Rectal smooth muscle tissue (tissue), 1 donor: ENCODE measurements around the gene KLK2.

Source experiments
- H3K27ac ChIP-seq: one replicate; pipeline ENCODE4 v1.7.0; 2013; ENCODE audit warnings: low read depth, low read length, inconsistent platforms
- H3K27me3 ChIP-seq: one replicate; pipeline ENCODE4 v1.7.0; 2013; ENCODE audit warnings: low read length; ENCODE audit not compliant: control insufficient read depth, insufficient read depth
- H3K36me3 ChIP-seq: one replicate; pipeline ENCODE4 v1.7.0; 2013; ENCODE audit warnings: low read length; ENCODE audit not compliant: control insufficient read depth, insufficient read depth
- H3K4me1 ChIP-seq: one replicate; pipeline ENCODE4 v1.7.0; 2013; ENCODE audit warnings: low read length; ENCODE audit not compliant: control insufficient read depth, insufficient read depth
- H3K4me3 ChIP-seq: one replicate; pipeline ENCODE4 v1.7.0; 2013; ENCODE audit warnings: low read length
- H3K9ac ChIP-seq: one replicate; pipeline ENCODE4 v1.7.0; 2013; ENCODE audit warnings: low read length

Gene KLK2

DNA sequence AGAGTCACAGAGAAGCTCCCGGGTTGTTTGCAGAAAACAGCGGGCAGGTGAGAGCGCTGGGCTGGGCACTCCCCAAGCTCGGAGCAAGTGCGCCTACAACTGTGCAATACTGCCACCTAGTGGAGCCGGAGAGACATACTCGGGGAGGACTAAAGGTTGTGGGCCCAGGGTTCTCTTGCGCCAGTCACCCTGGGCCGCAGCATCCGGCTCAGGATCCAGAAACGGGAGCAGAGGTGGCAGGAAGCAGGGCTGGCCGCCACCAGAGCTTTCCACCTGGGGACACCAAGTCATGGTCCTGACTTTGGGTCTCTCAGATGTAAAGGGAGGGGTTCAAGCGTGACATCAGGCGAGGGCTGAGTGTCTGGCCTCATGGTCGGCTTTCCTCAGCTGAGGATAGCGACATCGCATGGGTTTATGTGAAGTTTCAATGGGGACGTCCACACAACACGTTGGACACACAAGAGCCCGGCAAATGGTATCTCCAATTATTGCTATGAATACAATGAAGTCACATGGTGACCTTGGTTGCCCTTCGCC, 49.1 kb downstream of the KLK2 start:
- Histone ChIP-seq H3K27me3 (no peaks in the 10 kb centered on the region), H3K4me1 (no peaks in the 10 kb centered on the region), H3K4me3 (no peak overlapping the region), H3K36me3 (no peaks in the 10 kb centered on the region), H3K27ac (no peak overlapping the region), H3K9ac (no peak overlapping the region)

DNA sequence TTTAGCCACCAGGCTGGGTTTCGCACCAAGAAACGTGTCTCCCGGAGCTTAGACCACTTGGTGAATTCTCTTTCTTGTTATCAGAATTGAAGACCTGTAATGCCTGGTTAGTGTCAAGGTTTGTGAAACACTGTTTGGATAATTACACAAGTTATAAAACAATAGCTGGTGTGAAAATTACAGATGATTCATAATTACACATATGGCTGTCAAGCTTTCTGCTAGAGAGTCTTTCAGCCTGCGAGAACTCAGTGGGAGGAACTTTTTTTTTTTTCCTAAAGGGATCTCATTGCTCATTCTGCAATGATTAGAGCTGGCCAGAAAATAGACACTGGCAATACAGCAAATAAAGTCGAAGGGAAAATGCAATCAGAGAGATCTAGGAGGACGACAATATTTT, 51.3 kb downstream of the KLK2 start:
- Histone ChIP-seq H3K4me3 (no peak overlapping the region), H3K9ac (no peak overlapping the region), H3K27ac (no peak overlapping the region), H3K4me1 (no peaks in the 10 kb centered on the region), H3K27me3 (peaks cover 8% of the 10 kb centered on the region), H3K36me3 (no peaks in the 10 kb centered on the region)

- H3K4me3 ChIP-seq = no peak overlapping the region
- no peak overlapping the region for H3K9ac ChIP-seq
- H3K4me1 ChIP-seq = no peaks in the 10 kb centered on the region
- H3K27me3 ChIP-seq = peaks cover 8% of the 10 kb centered on the region
- H3K36me3 ChIP-seq = no peaks in the 10 kb centered on the region
- no peak overlapping the region for H3K27ac ChIP-seq
Observed at GRCh38 chr19:50925734-50926133, 52.5 kb downstream of the KLK2 start.

DNA sequence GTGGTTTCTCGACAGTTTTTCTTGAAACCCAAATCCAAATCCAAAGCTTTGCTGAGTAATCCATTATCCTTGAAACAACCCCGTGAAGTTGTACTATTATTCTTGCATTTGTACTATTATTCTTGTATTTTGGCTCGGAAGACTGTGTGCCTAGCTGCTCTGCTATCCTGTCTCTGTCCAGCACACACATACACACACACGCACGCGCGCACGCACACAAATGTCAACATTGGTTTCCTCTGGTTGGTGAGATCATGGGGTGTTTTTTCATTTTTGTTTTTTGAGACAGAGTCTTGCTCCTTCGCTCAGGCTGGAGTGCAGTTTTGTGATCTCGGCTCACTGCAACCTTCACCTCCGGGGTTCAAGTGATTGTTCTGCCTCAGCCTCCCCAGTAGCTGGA, 52.9 kb downstream of the KLK2 start:
- Histone ChIP-seq H3K27me3 (peaks cover 8% of the 10 kb centered on the region), H3K9ac (no peak overlapping the region), H3K36me3 (no peaks in the 10 kb centered on the region), H3K4me3 (no peak overlapping the region), H3K27ac (no peak overlapping the region), H3K4me1 (no peaks in the 10 kb centered on the region)

DNA sequence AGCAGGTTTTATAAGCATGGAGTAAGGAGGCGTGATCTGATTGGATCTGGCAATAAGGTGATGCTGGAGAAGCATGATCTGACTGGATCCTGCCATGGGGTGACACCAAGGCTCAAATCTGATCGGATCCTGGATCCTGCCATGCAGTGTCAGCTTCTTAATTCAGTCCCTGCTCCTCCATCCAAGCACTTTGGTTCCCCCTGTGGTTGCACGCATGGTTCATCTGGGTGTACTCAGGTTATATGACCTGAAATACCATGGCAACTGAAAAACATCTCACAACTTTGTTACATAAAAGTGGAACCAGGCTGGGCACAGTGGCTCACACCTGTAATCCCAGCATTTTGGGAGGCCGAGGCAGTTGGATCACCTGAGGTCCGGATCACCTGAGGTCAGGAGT, 55.6 kb downstream of the KLK2 start:
- peaks cover 8% of the 10 kb centered on the region for H3K27me3 ChIP-seq
- H3K4me3 ChIP-seq = no peak overlapping the region
- no peak overlapping the region for H3K27ac ChIP-seq
- no peaks in the 10 kb centered on the region for H3K4me1 ChIP-seq
- H3K9ac ChIP-seq = no peak overlapping the region
- no peaks in the 10 kb centered on the region for H3K36me3 ChIP-seq
